Kidney (tissue), 14 donors: ENCODE results near the gene CGRRF1. TPM values are rescaled to one million over a fixed set of nuclear protein-coding genes. Genes with fewer than 3 reads are reported as not detected.

ENCODE experiments used
- DNase-seq, 5 donors: peaks; one replicate each; pipeline ENCODE4 v3.0.0-alpha.2; 2013 to 2020
- FAIRE-seq: peaks from 2 replicates; lab custom pipeline; 2012; peaks lifted over from hg19 to GRCh38; lab: Jason Lieb, UNC
- H3K27ac ChIP-seq, 2 donors: one replicate each; pipeline ENCODE4 v1.7.0; 2013; ENCODE audit warnings: low read depth in 2 of 2, low read length in 2 of 2, inconsistent platforms in 1 of 2
- H3K27me3 ChIP-seq: one replicate; pipeline ENCODE4 v1.7.1; 2013; ENCODE audit warnings: low read length, inconsistent platforms; ENCODE audit not compliant: control insufficient read depth, insufficient read depth
- H3K36me3 ChIP-seq, 3 donors: one replicate each; pipeline versions ENCODE4 v1.7.0 to v1.7.1; 2013; ENCODE audit warnings: low read length in 3 of 3, control low read depth in 1 of 3, inconsistent platforms in 1 of 3; ENCODE audit not compliant: insufficient read depth in 3 of 3, control insufficient read depth in 2 of 3
- H3K4me1 ChIP-seq, 3 donors: one replicate each; pipeline versions ENCODE4 v1.7.0 to v1.7.1; 2013; ENCODE audit warnings: low read length in 3 of 3, inconsistent platforms in 1 of 3, low read depth in 1 of 3; ENCODE audit not compliant: control insufficient read depth in 2 of 3, insufficient read depth in 2 of 3
- H3K4me3 ChIP-seq, 3 donors: one replicate each; pipeline versions ENCODE4 v1.7.0 to v1.8.1; 2013; ENCODE audit warnings: low read length in 3 of 3, control low read depth in 1 of 3, inconsistent platforms in 1 of 3
- H3K9ac ChIP-seq, 3 donors: one replicate each; pipeline versions ENCODE4 v1.7.0 to v1.7.1; 2013; ENCODE audit warnings: low read length in 3 of 3, control low read depth in 1 of 3, inconsistent platforms in 1 of 3
- H3K9me3 ChIP-seq, 3 donors: one replicate each; pipeline versions ENCODE4 v1.7.0 to v1.7.1; 2013; ENCODE audit warnings: low read length in 3 of 3, control low read depth in 1 of 3, inconsistent platforms in 1 of 3; ENCODE audit not compliant: control insufficient read depth in 2 of 3, insufficient read depth in 1 of 3
- CTCF ChIP-seq: IDR thresholded peaks from 3 replicates; pipeline ENCODE4 v1.5.1; 2012; ENCODE audit warnings: mild to moderate bottlenecking, moderate library complexity, borderline replicate concordance; ENCODE audit not compliant: insufficient read depth; ENCODE audit errors: extremely low read depth
- intact Hi-C: fragments of 100-400 bp; cut with DNase I; formaldehyde crosslinking; loops from one replicate; pipeline ENCODE4 v1.11.1; 2022
- polyA plus RNA-seq: library from polyadenylated mRNA; stranded (reverse); fragments of 350-450 nt; fragmentation: Illumina TruSeq; extraction: RNeasy Lipid Tissue Mini Kit (QIAGEN cat#74804); gene quantifications from one replicate; pipeline ENCODE4 v1.2.3, GENCODE V29; 2014; ENCODE audit warnings: low read depth, low replicate concordance; ENCODE audit not compliant: insufficient read depth
- total RNA-seq: library from RNA; stranded (reverse); fragmentation: NEBNext Ultra II Directional; extraction: Animal tissue kit (Norgen Biotek cat#: 25700); gene quantifications from one replicate; pipeline ENCODE4 v1.2.1, GENCODE V29; 2021
- donor health status: control.
- donor health status: control.
- donor health status: control.
- donor health status: control.
- donor health status: control.
- donor health status: DM: yes; HTN: yes; CAD: no.
- donor health status: Normal renal cell carcinoma (clear cell type).

The CGRRF1 gene
- total and polyA plus RNA-seq, 2 donors from 2014 or later: 19.6 to 26.2 TPM

- intact Hi-C loops: no loop called here
- H3K4me3 ChIP-seq: no peak overlapping the region
- H3K9me3 ChIP-seq: no peaks in the 10 kb centered on the region
- no peaks in the 10 kb centered on the region for H3K4me1 ChIP-seq
- no peak overlapping the region for H3K9ac ChIP-seq
- no peaks in the 10 kb centered on the region for H3K27me3 ChIP-seq
- FAIRE-seq (no peak), DNase-seq (no peak)
- no peak for TF ChIP-seq CTCF
- H3K27ac ChIP-seq: no peak overlapping the region
- H3K36me3 ChIP-seq: no peaks in the 10 kb centered on the region
Observed at GRCh38 chr14:54554401-54554800, 44.7 kb downstream of the CGRRF1 start.

DNA sequence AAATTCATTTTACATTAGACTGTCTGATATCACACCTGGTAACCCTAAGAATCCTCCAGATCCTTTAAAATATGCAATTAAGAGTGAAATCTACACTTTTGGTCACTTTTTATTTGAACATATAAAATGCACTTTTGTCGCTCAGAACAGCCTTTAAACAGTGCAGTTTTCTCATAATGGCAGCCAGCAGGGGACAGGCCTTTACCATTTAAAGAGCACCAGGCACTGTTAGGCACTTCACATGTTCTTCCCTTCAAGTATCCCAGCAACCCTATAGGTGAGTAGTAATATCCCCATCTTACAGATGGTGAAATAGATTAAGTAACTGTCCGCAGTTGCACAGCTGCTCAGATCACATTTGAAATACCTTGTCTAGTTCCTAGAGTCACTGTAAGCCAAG lies 45.9 kb downstream of the CGRRF1 start:
- H3K9me3 ChIP-seq: no peaks in the 10 kb centered on the region
- intact Hi-C loops: no loop called here
- no peak for TF ChIP-seq CTCF
- no peaks in the 10 kb centered on the region for H3K27me3 ChIP-seq
- DNase-seq: no peak
- H3K27ac ChIP-seq: no peak overlapping the region
- H3K9ac ChIP-seq: no peak overlapping the region
- H3K4me1 ChIP-seq: no peaks in the 10 kb centered on the region
- no peaks in the 10 kb centered on the region for H3K36me3 ChIP-seq
- no peak for FAIRE-seq
- H3K4me3 ChIP-seq: no peak overlapping the region

DNA sequence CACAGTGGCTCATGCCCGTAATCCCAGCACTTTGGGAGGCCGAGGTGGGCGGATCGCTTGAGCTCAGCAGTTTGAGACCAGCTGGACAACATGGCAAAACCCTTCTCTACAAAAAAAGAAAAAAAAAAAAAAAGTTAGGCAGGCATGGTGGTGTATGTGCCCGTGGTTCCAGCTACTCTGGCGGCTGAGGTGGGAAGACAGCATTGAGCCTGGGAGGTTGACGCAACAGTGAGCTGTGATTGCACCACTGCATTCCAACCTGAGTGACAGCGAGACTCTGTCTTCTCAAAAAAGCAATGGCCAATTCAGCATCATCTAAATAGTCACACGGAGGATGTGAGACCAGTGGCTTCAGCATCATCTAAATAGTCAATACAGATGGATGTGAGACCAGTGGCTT lies 46.8 kb downstream of the CGRRF1 start:
- Histone ChIP-seq H3K4me3 (no peak overlapping the region), H3K9me3 (no peaks in the 10 kb centered on the region), H3K27me3 (no peaks in the 10 kb centered on the region), H3K9ac (no peak overlapping the region), H3K4me1 (no peaks in the 10 kb centered on the region), H3K27ac (no peak overlapping the region), H3K36me3 (no peaks in the 10 kb centered on the region)
- no peak for DNase-seq
- TF ChIP-seq CTCF: no peak
- intact Hi-C loops: no loop called here
- no peak for FAIRE-seq

DNA sequence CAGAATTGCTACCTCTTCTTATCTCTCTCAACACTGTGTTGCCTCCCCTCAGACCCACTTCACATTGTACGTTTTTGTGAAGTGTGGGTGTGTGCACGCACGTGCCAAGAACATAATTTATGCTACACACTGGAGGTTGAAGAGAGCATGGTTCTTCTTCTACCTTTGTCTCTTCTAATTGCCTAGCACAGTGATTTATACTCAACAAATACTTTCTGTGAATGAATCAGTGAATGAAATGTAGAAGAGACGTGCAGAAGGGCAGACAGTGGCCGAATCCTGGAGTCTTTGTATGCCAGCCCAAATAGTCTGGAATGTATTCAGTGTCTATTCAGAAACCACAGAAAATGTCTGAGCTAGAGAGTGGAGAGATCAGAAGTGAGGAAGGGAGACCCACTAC lies 52.6 kb downstream of the CGRRF1 start:
- Histone ChIP-seq H3K4me3 (no peak overlapping the region), H3K9me3 (no peaks in the 10 kb centered on the region), H3K27ac (no peak overlapping the region), H3K27me3 (no peaks in the 10 kb centered on the region), H3K4me1 (peaks cover 0 to 6% (median 4%) of the 10 kb centered on the region in 3 donors), H3K36me3 (no peaks in the 10 kb centered on the region), H3K9ac (no peak overlapping the region)
- DNase-seq: no peak
- TF ChIP-seq CTCF: no peak
- no peak for FAIRE-seq
- intact Hi-C loops: loop anchor here (10.0 kb wide), 1 partner anchor 132 kb away; no protein-coding TSS in a partner anchor
